ENCODE data around the gene TMEM9B.
"Not testable (repeated sequence)": the region's sequence is repeated elsewhere in the genome, so short reads cannot be mapped to it uniquely, and the experiment has no call there.

TMEM9B gene

DNA sequence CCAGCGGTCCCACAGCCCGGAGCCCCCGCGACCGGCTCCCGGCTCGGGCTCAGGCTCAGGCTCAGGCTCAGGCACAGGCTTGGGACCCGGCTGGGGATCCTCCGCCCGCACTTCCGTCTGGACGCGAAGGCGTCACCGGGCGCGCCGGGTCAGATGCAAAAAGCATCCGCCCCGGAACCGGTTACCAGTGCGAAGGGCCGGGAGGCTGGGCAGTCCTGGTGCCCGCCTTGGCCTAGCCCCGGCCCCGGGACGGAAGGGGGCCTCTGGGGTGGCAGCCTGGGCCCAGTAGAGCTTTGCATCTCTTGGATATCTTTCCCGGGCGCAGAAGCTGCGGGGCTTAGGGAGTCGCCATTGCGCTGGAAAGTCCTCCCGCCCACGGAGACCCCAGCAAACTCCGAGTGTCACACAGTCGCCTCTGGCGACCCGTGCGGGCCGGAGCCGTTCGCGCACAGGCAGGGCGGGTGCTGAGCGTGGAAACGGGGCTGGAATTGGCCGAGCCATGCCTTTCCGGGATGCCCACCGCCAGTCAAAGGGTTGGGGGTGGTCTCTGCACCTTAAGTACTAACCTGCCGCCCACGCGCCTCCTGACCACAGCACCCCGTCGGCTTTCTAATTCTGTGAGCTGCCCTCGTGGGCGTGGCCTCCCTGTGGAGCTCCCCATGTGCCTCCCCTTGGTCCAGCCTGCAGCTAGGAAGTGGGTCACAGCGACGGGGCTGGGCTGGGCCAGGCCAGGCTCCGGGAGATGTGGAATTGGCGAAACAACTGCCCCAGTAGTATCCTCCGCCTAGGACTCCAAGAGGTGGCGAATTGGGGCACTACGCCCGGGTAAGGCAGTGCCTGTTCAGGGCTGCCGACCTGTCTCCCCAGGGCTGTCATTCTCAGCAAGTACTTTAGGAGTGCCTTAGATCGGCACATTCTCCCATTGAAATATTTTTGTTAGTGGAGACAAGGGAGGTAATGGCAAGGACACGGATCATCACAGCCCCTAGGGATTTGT is at the start of gene TMEM9B:
Gene TMEM9B, minus strand, starts transcription at position 119 of the 997 bp plus-strand sequence. CDS start 129 bp downstream, outside the sequence.
- H3K4me3 Mint-ChIP-seq: peak within 1 kb of the TSS; percentile 95
- ATAC-seq (replicated peaks; ENCODE audit: extremely low read depth, poor library complexity, severe bottlenecking) (peak; percentile 76), DNase-seq (ENCODE audit: low spot score in 2 of 2) (peak; percentile 48 to 49)
- H3K36me3 Mint-ChIP-seq (ENCODE audit: insufficient read depth): peaks cover 8% of the 10 kb centered on the region
- H3K9me3 Mint-ChIP-seq: no peaks in the 10 kb centered on the region
- H3K4me1 Mint-ChIP-seq: peaks cover 24% of the 10 kb centered on the region
- H3K27ac Mint-ChIP-seq (ENCODE audit: low read depth): peak within 1 kb of the TSS; percentile 98
- no peaks in the 10 kb centered on the region for H3K27me3 Mint-ChIP-seq

GRCh38 chr11:9013373-9013772 is 49.1 kb upstream of the TMEM9B start:
- H3K4me3 Mint-ChIP-seq: no peak overlapping the region
- peaks cover 9% of the 10 kb centered on the region for H3K27me3 Mint-ChIP-seq
- no peak overlapping the region for H3K27ac Mint-ChIP-seq (ENCODE audit: low read depth)
- peaks cover 7% of the 10 kb centered on the region for H3K4me1 Mint-ChIP-seq
- H3K9me3 Mint-ChIP-seq: no peaks in the 10 kb centered on the region
- no peak for DNase-seq (ENCODE audit: low spot score in 2 of 2)
- no peaks in the 10 kb centered on the region for H3K36me3 Mint-ChIP-seq (ENCODE audit: insufficient read depth)
- ATAC-seq (replicated peaks; ENCODE audit: extremely low read depth, poor library complexity, severe bottlenecking): no peak

DNA sequence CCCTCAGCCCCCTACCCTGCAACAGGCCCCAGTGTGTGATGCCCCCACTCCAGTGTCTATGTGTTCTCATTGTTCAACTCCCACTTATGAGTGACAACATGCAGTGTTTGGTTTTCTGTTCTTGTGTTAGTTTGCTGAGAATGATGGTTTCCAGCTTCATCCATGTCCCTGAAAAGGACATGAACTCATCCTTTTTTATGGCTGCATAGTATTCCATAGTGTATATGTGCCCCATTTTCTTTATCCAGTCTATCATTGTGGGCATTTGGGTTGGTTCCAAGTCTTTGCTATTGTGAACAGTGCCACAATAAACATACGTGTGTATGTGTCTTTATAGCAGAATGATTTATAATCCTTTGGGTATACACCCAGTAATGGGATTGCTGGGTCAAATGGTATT is 45.3 kb upstream of the TMEM9B start:
- H3K27me3 Mint-ChIP-seq; ATAC-seq (replicated peaks; ENCODE audit: extremely low read depth, poor library complexity, severe bottlenecking); H3K4me3 Mint-ChIP-seq; H3K27ac Mint-ChIP-seq (ENCODE audit: low read depth); H3K36me3 Mint-ChIP-seq (ENCODE audit: insufficient read depth); H3K9me3 Mint-ChIP-seq; DNase-seq (ENCODE audit: low spot score in 2 of 2): not testable (repeated sequence)
- H3K4me1 Mint-ChIP-seq: peaks cover 10% of the 10 kb centered on the region

DNA sequence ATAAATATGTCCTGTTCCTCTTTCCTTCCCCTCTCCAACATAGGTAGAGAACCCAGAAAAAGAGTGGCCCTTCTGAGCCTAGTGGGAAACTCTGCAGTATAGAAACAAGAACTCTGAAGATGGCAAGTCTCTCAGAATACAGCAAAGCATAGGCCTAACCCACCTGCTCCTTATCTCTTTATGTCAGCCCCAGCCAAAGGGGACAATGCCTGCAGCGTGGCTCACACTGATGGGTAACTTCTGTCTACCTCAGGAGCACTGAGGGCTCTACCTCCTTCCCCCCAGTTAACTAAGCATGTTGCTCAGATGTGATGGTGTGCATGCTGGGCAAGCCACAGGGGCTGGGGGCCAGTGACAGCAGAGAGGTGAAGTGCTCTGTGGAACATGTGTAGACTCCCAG is 44.4 kb upstream of the TMEM9B start:
- no peak overlapping the region for H3K27ac Mint-ChIP-seq (ENCODE audit: low read depth)
- peaks cover 9% of the 10 kb centered on the region for H3K27me3 Mint-ChIP-seq
- H3K4me3 Mint-ChIP-seq: no peak overlapping the region
- H3K9me3 Mint-ChIP-seq: no peaks in the 10 kb centered on the region
- DNase-seq (ENCODE audit: low spot score in 2 of 2) (no peak), ATAC-seq (replicated peaks; ENCODE audit: extremely low read depth, poor library complexity, severe bottlenecking) (no peak)
- H3K4me1 Mint-ChIP-seq: peaks cover 10% of the 10 kb centered on the region
- peaks cover 5% of the 10 kb centered on the region for H3K36me3 Mint-ChIP-seq (ENCODE audit: insufficient read depth)

- no peak overlapping the region for H3K27ac Mint-ChIP-seq (ENCODE audit: low read depth)
- H3K4me3 Mint-ChIP-seq: no peak overlapping the region
- H3K27me3 Mint-ChIP-seq: peaks cover 4% of the 10 kb centered on the region
- H3K4me1 Mint-ChIP-seq: peaks cover 15% of the 10 kb centered on the region
- ATAC-seq (replicated peaks; ENCODE audit: extremely low read depth, poor library complexity, severe bottlenecking) (no peak), DNase-seq (ENCODE audit: low spot score in 2 of 2) (no peak)
- H3K36me3 Mint-ChIP-seq (ENCODE audit: insufficient read depth): peaks cover 5% of the 10 kb centered on the region
- no peaks in the 10 kb centered on the region for H3K9me3 Mint-ChIP-seq
Observed at GRCh38 chr11:9008011-9008550, 43.8 kb upstream of the TMEM9B start.

GRCh38 chr11:9005087-9005486 is 40.8 kb upstream of the TMEM9B start:
- ATAC-seq (replicated peaks; ENCODE audit: extremely low read depth, poor library complexity, severe bottlenecking) (no peak), DNase-seq (ENCODE audit: low spot score in 2 of 2) (no peak)
- peaks cover 24% of the 10 kb centered on the region for H3K4me1 Mint-ChIP-seq
- H3K9me3 Mint-ChIP-seq: no peaks in the 10 kb centered on the region
- peaks cover 19% of the 10 kb centered on the region for H3K27me3 Mint-ChIP-seq
- H3K27ac Mint-ChIP-seq (ENCODE audit: low read depth): peak overlapping the region; percentile 14
- H3K36me3 Mint-ChIP-seq (ENCODE audit: insufficient read depth): peaks cover 5% of the 10 kb centered on the region
- H3K4me3 Mint-ChIP-seq: peak overlapping the region; percentile 71

- H3K4me1 Mint-ChIP-seq: peaks cover 24% of the 10 kb centered on the region
- H3K9me3 Mint-ChIP-seq: no peaks in the 10 kb centered on the region
- H3K27me3 Mint-ChIP-seq: peaks cover 27% of the 10 kb centered on the region
- ATAC-seq (replicated peaks; ENCODE audit: extremely low read depth, poor library complexity, severe bottlenecking): no peak
- H3K36me3 Mint-ChIP-seq (ENCODE audit: insufficient read depth): peaks cover 5% of the 10 kb centered on the region
- peak in 1 of 2 donors; percentile 17 for DNase-seq (ENCODE audit: low spot score in 2 of 2)
- H3K4me3 Mint-ChIP-seq: peak overlapping the region; percentile 71
- peak overlapping the region; percentile 14 for H3K27ac Mint-ChIP-seq (ENCODE audit: low read depth)
Observed at GRCh38 chr11:9004183-9004926, 40.1 kb upstream of the TMEM9B start.

DNA sequence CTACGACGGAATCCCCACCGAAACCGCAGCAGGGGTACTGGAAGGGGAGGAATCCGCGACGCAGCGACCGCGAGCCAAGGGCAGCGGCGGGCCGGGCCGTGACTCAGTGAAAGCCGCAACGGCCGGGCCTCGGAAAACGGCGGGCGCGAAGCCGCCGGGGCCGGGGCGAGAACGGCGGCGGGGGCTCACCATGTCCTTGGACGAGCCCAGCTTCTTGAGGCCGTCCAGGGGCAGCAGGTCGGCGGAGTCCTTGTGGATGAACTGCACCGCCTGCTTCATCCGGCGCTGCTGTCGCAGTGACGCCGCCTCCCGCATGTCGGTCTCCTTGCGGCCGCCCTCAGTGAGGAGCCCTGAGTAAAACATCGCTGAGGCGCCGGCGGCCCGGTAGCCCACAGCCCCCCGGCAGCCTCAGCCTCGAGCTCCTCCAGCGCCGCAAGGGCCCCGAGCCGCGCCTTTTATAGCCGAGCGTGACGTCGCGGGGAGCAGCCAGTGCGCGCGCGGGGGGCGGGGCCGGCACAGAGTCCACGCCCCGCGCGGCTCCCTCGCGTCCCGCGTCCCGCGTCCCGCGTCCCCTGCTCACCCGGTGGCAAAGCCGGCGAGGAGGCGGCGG is 39.4 kb upstream of the TMEM9B start, which contains the start of gene NRIP3:
Gene NRIP3, minus strand, starts transcription at position 429 of the 610 bp plus-strand sequence. Its CDS starts 66 bp downstream, at position 363.
- peaks cover 34% of the 10 kb centered on the region for H3K27me3 Mint-ChIP-seq
- peak within 1 kb of the TSS; percentile 45 for H3K27ac Mint-ChIP-seq (ENCODE audit: low read depth)
- peaks cover 24% of the 10 kb centered on the region for H3K4me1 Mint-ChIP-seq
- H3K9me3 Mint-ChIP-seq: no peaks in the 10 kb centered on the region
- H3K36me3 Mint-ChIP-seq (ENCODE audit: insufficient read depth): peaks cover 5% of the 10 kb centered on the region
- H3K4me3 Mint-ChIP-seq: peak within 1 kb of the TSS; percentile 80
- ATAC-seq (replicated peaks; ENCODE audit: extremely low read depth, poor library complexity, severe bottlenecking): peak; percentile 79
- peak; percentile 71 to 72 for DNase-seq (ENCODE audit: low spot score in 2 of 2)

- Mint-ChIP-seq H3K27ac (ENCODE audit: low read depth) (peak overlapping the region; percentile 45), H3K9me3 (no peaks in the 10 kb centered on the region), H3K27me3 (peaks cover 36% of the 10 kb centered on the region), H3K4me1 (peaks cover 24% of the 10 kb centered on the region), H3K36me3 (ENCODE audit: insufficient read depth) (peaks cover 5% of the 10 kb centered on the region), H3K4me3 (peak overlapping the region; percentile 80)
- no peak for ATAC-seq (replicated peaks; ENCODE audit: extremely low read depth, poor library complexity, severe bottlenecking)
- no peak for DNase-seq (ENCODE audit: low spot score in 2 of 2)
Observed at GRCh38 chr11:9002920-9003572, 38.8 kb upstream of the TMEM9B start.

GRCh38 chr11:9001736-9002135 is 37.5 kb upstream of the TMEM9B start:
- DNase-seq (ENCODE audit: low spot score in 2 of 2) (no peak), ATAC-seq (replicated peaks; ENCODE audit: extremely low read depth, poor library complexity, severe bottlenecking) (peak; percentile 47)
- Mint-ChIP-seq H3K4me1 (peaks cover 24% of the 10 kb centered on the region), H3K27ac (ENCODE audit: low read depth) (peak overlapping the region; percentile 62), H3K36me3 (ENCODE audit: insufficient read depth) (peaks cover 5% of the 10 kb centered on the region), H3K9me3 (no peaks in the 10 kb centered on the region), H3K4me3 (no peak overlapping the region), H3K27me3 (peaks cover 36% of the 10 kb centered on the region)

- peaks cover 36% of the 10 kb centered on the region for H3K27me3 Mint-ChIP-seq
Observed at GRCh38 chr11:8998017-8998416, 33.8 kb upstream of the TMEM9B start.

More at GRCh38 chr11:8998017-8998416, 33.8 kb upstream of the TMEM9B start:
- peaks cover 9% of the 10 kb centered on the region for H3K4me1 Mint-ChIP-seq
- DNase-seq (ENCODE audit: low spot score in 2 of 2): no peak
- H3K36me3 Mint-ChIP-seq (ENCODE audit: insufficient read depth): no peaks in the 10 kb centered on the region
- no peaks in the 10 kb centered on the region for H3K9me3 Mint-ChIP-seq
- no peak for ATAC-seq (replicated peaks; ENCODE audit: extremely low read depth, poor library complexity, severe bottlenecking)
- no peak overlapping the region for H3K27ac Mint-ChIP-seq (ENCODE audit: low read depth)
- no peak overlapping the region for H3K4me3 Mint-ChIP-seq
